ENCODE data around the gene ADGRL1.

ADGRL1 gene

GRCh38 chr19:14118165-14119051, 87.6 kb downstream of the ADGRL1 start:
- H3K4me1 ChIP-seq (ENCODE audit: control insufficient read depth in 1 of 2, insufficient read depth in 1 of 2, low read depth in 1 of 2, low read length in 1 of 2), result peaks cover 58 to 61% of the 10 kb centered on the region in 2 experiments
- no peak for TF ChIP-seq CTCF (IDR thresholded peaks at IDR 0.05)
- H3K27me3 ChIP-seq, result no peaks in the 10 kb centered on the region
- H3K27ac ChIP-seq, result peak overlapping the region; percentile 97
- H3K9me3 ChIP-seq, result no peaks in the 10 kb centered on the region
- H3K4me3 ChIP-seq (ENCODE audit: low read depth in 1 of 2, low read length in 1 of 2), result peak overlapping the region; percentile 76 to 78
- H3K36me3 ChIP-seq, result peaks cover 8% of the 10 kb centered on the region

DNA sequence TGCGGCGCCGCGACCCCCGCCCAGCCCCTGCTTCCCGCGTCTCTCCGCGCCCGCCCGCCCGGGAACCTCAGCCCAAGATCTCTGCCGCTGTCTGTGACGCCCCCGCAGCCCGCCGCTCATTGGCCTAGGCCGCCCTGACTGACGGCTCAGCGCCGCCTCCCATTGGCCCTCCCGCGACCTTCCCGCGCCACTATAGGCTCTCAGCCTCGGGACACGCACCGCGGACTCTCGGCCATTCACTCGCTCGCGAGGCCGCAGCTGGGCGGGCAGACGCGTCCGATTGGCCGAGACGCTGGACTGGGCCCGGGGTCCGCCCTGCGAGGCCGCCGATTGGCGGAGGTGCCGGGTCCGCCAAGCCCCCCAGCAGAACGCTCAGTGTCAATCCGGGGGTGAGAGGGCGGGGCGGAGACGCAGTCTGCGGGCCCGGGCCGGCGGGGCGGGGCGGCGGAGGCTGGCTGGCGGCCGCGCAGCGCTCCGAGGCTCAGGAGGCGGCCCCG, 88.3 kb downstream of the ADGRL1 start, which contains the start of gene PRKACA:
TSS of gene PRKACA (minus strand) at position 95 of the 497 bp plus-strand sequence. CDS start 215 bp downstream, outside the sequence.
- H3K9me3 ChIP-seq, result no peaks in the 10 kb centered on the region
- H3K27ac ChIP-seq, result peak within 1 kb of the TSS; percentile 97
- H3K36me3 ChIP-seq, result peaks cover 8% of the 10 kb centered on the region
- H3K4me1 ChIP-seq (ENCODE audit: control insufficient read depth in 1 of 2, insufficient read depth in 1 of 2, low read depth in 1 of 2, low read length in 1 of 2), result peaks cover 64 to 68% of the 10 kb centered on the region in 2 experiments
- H3K4me3 ChIP-seq (ENCODE audit: low read depth in 1 of 2, low read length in 1 of 2), result peak within 1 kb of the TSS; percentile 76 to 89
- peak; percentile 35 for TF ChIP-seq CTCF (IDR thresholded peaks at IDR 0.05)
- H3K27me3 ChIP-seq, result no peaks in the 10 kb centered on the region

GRCh38 chr19:14116918-14117578, 88.9 kb downstream of the ADGRL1 start:
- Histone ChIP-seq H3K27ac (peak overlapping the region; percentile 97), H3K4me1 (ENCODE audit: control insufficient read depth in 1 of 2, insufficient read depth in 1 of 2, low read depth in 1 of 2, low read length in 1 of 2) (peaks cover 71 to 73% of the 10 kb centered on the region in 2 experiments), H3K9me3 (no peaks in the 10 kb centered on the region), H3K36me3 (peaks cover 6% of the 10 kb centered on the region), H3K4me3 (ENCODE audit: low read depth in 1 of 2, low read length in 1 of 2) (peak overlapping the region; percentile 76 to 89), H3K27me3 (no peaks in the 10 kb centered on the region)
- TF ChIP-seq CTCF (IDR thresholded peaks at IDR 0.05), result no peak

DNA sequence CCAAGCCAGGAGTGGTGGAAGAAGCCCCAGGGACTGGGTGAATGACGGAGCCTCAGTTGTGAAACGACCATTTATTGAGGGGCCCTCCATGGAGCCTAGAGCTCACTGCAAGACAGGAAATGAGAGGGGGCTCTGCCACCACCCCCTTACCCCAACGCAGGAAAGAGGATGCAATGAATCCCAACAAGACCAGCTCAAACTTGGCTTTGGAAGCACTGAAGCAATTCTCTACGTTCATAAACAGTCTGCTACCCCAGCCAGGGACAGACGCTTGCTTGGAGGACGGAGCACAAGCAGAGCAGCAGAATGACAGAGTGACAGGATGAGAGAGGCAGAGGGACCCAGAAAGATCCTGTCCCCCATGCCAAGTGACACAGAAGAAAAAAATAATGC, 89.4 kb downstream of the ADGRL1 start:
- peak overlapping the region; percentile 76 to 89 for H3K4me3 ChIP-seq (ENCODE audit: low read depth in 1 of 2, low read length in 1 of 2)
- H3K27me3 ChIP-seq, result no peaks in the 10 kb centered on the region
- peaks cover 11% of the 10 kb centered on the region for H3K36me3 ChIP-seq
- no peaks in the 10 kb centered on the region for H3K9me3 ChIP-seq
- peak overlapping the region; percentile 97 for H3K27ac ChIP-seq
- peaks cover 71 to 73% of the 10 kb centered on the region in 2 experiments for H3K4me1 ChIP-seq (ENCODE audit: control insufficient read depth in 1 of 2, insufficient read depth in 1 of 2, low read depth in 1 of 2, low read length in 1 of 2)
- no peak for TF ChIP-seq CTCF (IDR thresholded peaks at IDR 0.05)

DNA sequence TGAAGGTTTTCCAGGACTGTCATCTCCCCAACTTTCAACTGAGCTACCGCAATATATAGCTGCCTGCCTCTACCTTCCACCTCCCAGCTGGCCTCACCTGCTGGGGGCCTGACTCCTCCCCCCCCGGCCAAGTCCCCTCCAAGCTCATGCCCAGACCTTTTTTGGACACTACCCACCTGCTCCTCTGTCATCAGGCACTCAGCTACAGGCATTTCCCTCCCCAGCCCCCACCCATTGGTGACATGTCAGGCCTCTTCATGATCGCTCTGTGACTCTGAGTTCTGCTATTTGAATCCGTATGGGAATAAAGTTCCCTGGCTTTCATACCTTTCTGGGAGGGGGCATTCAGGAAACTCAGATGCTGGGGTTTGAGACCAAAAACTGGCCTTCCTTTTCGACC, 90.2 kb downstream of the ADGRL1 start:
- Histone ChIP-seq H3K4me1 (ENCODE audit: control insufficient read depth in 1 of 2, insufficient read depth in 1 of 2, low read depth in 1 of 2, low read length in 1 of 2) (peaks cover 73% of the 10 kb centered on the region in 2 experiments), H3K4me3 (ENCODE audit: low read depth in 1 of 2, low read length in 1 of 2) (peak overlapping the region; percentile 76 to 89), H3K27ac (peak overlapping the region; percentile 97), H3K9me3 (no peaks in the 10 kb centered on the region), H3K36me3 (peaks cover 11% of the 10 kb centered on the region), H3K27me3 (no peaks in the 10 kb centered on the region)
- TF ChIP-seq CTCF (IDR thresholded peaks at IDR 0.05), result no peak

All from neutrophil (primary cell).